ENCODE results near the gene MCC.

Gene MCC

GRCh38 chr5:113269023-113269997, 218.9 kb downstream of the MCC start:
- no peak for DNase-seq

- DNase-seq, result no peak
Observed at GRCh38 chr5:113268232-113268631, 220.0 kb downstream of the MCC start.

GRCh38 chr5:113267361-113267900, 220.8 kb downstream of the MCC start:
- no peak for DNase-seq

GRCh38 chr5:113266913-113267227, 221.4 kb downstream of the MCC start:
- DNase-seq, result no peak

- DNase-seq, result no peak
Observed at GRCh38 chr5:113266227-113266912, 221.9 kb downstream of the MCC start.

GRCh38 chr5:113265190-113265589, 223.1 kb downstream of the MCC start:
- DNase-seq, result no peak

GRCh38 chr5:113264046-113264445, 224.2 kb downstream of the MCC start:
- DNase-seq, result no peak

GRCh38 chr5:113263545-113263944, 224.7 kb downstream of the MCC start:
- DNase-seq, result no peak

GRCh38 chr5:113262674-113263073, 225.6 kb downstream of the MCC start:
- DNase-seq, result no peak

GRCh38 chr5:113259034-113259433, 229.2 kb downstream of the MCC start:
- DNase-seq, result no peak

- DNase-seq, result no peak
Observed at GRCh38 chr5:113257545-113257944, 230.7 kb downstream of the MCC start.

GRCh38 chr5:113256671-113257452, 231.4 kb downstream of the MCC start:
- DNase-seq, result no peak

GRCh38 chr5:113255579-113256386, 232.5 kb downstream of the MCC start:
- no peak for DNase-seq

- DNase-seq, result no peak
Observed at GRCh38 chr5:113255105-113255504, 233.1 kb downstream of the MCC start.

GRCh38 chr5:113253037-113253436, 235.2 kb downstream of the MCC start:
- no peak for DNase-seq

- DNase-seq, result no peak
Observed at GRCh38 chr5:113252066-113252465, 236.2 kb downstream of the MCC start.

GRCh38 chr5:113250341-113250953, 237.8 kb downstream of the MCC start:
- DNase-seq, result no peak

- no peak for DNase-seq
Observed at GRCh38 chr5:113249206-113249605, 239.0 kb downstream of the MCC start.

GRCh38 chr5:113246361-113246870, 241.8 kb downstream of the MCC start:
- peak; percentile 31 to 75 (median 68) for DNase-seq

- no peak for DNase-seq
Observed at GRCh38 chr5:113245427-113246225, 242.6 kb downstream of the MCC start.
